Fibroblast of lung (primary cell): ENCODE measurements around the gene DYNAP. TPM values are rescaled to one million over a fixed set of nuclear protein-coding genes. Genes with fewer than 3 reads are reported as not detected.

Source experiments
- DNase-seq, 2 donors: peaks; one replicate each; pipeline versions ENCODE4 v3.0.0 to v3.0.0-alpha.2; 2010; ENCODE audit warnings: low read depth in 2 of 2
- H2AFZ ChIP-seq: 2 replicates; pipeline ENCODE4 v1.5.1; 2012; ENCODE audit warnings: low read length, control low read depth, inconsistent platforms
- H3K27ac ChIP-seq: 2 replicates; pipeline ENCODE4 v1.5.1; 2011; ENCODE audit warnings: low read length, control low read depth; ENCODE audit not compliant: insufficient read depth
- H3K27me3 ChIP-seq: 2 replicates; pipeline ENCODE4 v1.5.1; 2011; ENCODE audit warnings: mild to moderate bottlenecking, low read length; ENCODE audit not compliant: control insufficient read depth, insufficient read depth
- H3K36me3 ChIP-seq: 2 replicates; pipeline ENCODE4 v1.5.1; 2011; ENCODE audit warnings: low read length; ENCODE audit not compliant: control insufficient read depth, insufficient read depth
- H3K4me1 ChIP-seq: 2 replicates; pipeline ENCODE4 v1.5.1; 2011; ENCODE audit warnings: low read length; ENCODE audit not compliant: control insufficient read depth, insufficient read depth; ENCODE audit errors: extremely low read depth
- H3K4me2 ChIP-seq: 2 replicates; pipeline ENCODE4 v1.5.1; 2011; ENCODE audit warnings: low read length, control low read depth; ENCODE audit not compliant: insufficient read depth; ENCODE audit errors: extremely low read depth
- H3K4me3 ChIP-seq, 4 experiments: fragments of 200-600 bp in 1 of 4; sonication (generic) in 1 of 4; replicated peaks in 1 of 4; 2 replicates each; pipeline ENCODE4 v1.5.1; 2011 to 2016; ENCODE audit warnings: low read length in 4 of 4, low read depth in 3 of 4, mild to moderate bottlenecking in 3 of 4, control low read depth in 2 of 4, inconsistent platforms in 1 of 4, mixed read lengths in 1 of 4; ENCODE audit not compliant: insufficient read depth in 1 of 4; ENCODE audit errors: control extremely low read depth in 1 of 4
- H3K79me2 ChIP-seq: 2 replicates; pipeline ENCODE4 v1.5.1; 2012; ENCODE audit warnings: mild to moderate bottlenecking, low read length, inconsistent platforms; ENCODE audit not compliant: control insufficient read depth, insufficient read depth
- H3K9ac ChIP-seq: 2 replicates; pipeline ENCODE4 v1.5.1; 2011; ENCODE audit warnings: mild to moderate bottlenecking, low read length, control low read depth; ENCODE audit not compliant: insufficient read depth
- H3K9me3 ChIP-seq: 2 replicates; pipeline ENCODE4 v1.5.1; 2012; ENCODE audit warnings: low read depth, low read length; ENCODE audit not compliant: control insufficient read depth, insufficient read depth
- H4K20me1 ChIP-seq: 2 replicates; pipeline ENCODE4 v1.5.1; 2011; ENCODE audit warnings: low read length; ENCODE audit not compliant: control insufficient read depth, insufficient read depth; ENCODE audit errors: extremely low read depth
- EZH2 ChIP-seq: IDR thresholded peaks from 2 replicates; pipeline ENCODE4 v1.5.1; 2012; ENCODE audit warnings: low read length, control low read depth, mild to moderate bottlenecking; ENCODE audit errors: missing control alignments
- polyA plus RNA-seq, 2 donors: library from polyadenylated mRNA; depleted of rRNA in 1 of 2; stranded (reverse) in 1 of 2; unstranded in 1 of 2; fragments of >200 nt; gene quantifications; 2 replicates each; pipeline ENCODE4 v1.2.1, GENCODE V29; 2011 to 2012; ENCODE audit warnings: missing spikeins in 1 of 2
- total RNA-seq: library from RNA; depleted of rRNA; stranded (reverse); fragments of >200 nt; gene quantifications from 2 replicates; pipeline ENCODE4 v1.2.1, GENCODE V29; 2014
- TF ChIP-seq, protein P1 (sequence below), 2 donors: IDR thresholded peaks in 1 of 2; conservative IDR thresholded peaks in 1 of 2; 1 replicate in 1 of 2; 2 replicates in 1 of 2; pipeline ENCODE4 v1.5.1; 2011 to 2012; ENCODE audit warnings: low read length in 2 of 2, control low read depth in 1 of 2, inconsistent platforms in 1 of 2, low read depth in 1 of 2, mild to moderate bottlenecking in 1 of 2

DYNAP gene
- total and polyA plus RNA-seq, 2 donors (not counting 1 experiment from before 2014, with no cell fraction given), result not detected

DNA sequence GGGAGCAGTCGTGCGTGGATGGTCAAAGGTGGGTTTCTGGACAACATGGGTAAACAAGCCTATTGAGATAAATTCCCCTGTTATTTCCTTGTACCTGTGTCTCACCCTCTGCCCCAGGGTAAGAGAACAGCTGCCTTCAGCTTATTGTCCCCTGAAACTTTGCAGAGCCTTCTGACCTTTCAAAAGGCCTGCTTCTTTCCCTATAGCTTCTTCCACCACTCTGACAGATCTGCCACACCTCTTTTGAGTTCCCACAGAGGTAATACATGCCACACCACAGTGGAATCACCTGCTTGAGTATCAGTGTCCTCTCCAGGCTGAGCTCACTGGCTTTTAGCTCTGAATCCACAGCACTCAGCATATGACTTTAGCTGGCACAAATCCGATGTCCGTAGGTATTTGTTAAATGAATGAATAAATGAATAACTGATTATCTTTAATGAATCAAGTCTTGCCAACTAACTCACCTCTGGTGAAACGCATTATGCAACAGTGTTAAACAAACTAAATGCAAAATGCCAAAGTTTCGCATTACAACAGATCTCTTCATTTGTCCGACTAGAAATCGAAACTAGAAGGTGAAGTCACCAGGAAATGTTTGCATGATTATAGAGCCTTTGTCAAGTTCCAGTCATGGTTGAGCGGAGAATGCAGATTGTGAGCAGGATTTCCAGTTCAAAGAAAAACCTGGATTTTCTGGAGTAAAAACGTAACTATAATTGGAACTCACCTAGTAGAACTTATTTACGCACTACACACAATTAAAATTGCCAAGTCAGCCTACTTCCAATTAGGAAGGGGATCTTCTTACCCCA, 16.4 kb downstream of the DYNAP start:
- H3K27me3 ChIP-seq, result no peaks in the 10 kb centered on the region
- DNase-seq, result peak in 1 of 2 donors; percentile 53
- no peak overlapping the region for H3K4me2 ChIP-seq
- H3K9ac ChIP-seq, result no peak overlapping the region
- peak overlapping the region in 1 of 4 experiments; percentile 8 for H3K4me3 ChIP-seq
- no peaks in the 10 kb centered on the region for H3K79me2 ChIP-seq
- no peak overlapping the region for H2AFZ ChIP-seq
- no peaks in the 10 kb centered on the region for H3K4me1 ChIP-seq
- H4K20me1 ChIP-seq, result no peaks in the 10 kb centered on the region
- no peak overlapping the region for H3K27ac ChIP-seq
- H3K36me3 ChIP-seq, result no peaks in the 10 kb centered on the region
- TF ChIP-seq, protein P1, sequence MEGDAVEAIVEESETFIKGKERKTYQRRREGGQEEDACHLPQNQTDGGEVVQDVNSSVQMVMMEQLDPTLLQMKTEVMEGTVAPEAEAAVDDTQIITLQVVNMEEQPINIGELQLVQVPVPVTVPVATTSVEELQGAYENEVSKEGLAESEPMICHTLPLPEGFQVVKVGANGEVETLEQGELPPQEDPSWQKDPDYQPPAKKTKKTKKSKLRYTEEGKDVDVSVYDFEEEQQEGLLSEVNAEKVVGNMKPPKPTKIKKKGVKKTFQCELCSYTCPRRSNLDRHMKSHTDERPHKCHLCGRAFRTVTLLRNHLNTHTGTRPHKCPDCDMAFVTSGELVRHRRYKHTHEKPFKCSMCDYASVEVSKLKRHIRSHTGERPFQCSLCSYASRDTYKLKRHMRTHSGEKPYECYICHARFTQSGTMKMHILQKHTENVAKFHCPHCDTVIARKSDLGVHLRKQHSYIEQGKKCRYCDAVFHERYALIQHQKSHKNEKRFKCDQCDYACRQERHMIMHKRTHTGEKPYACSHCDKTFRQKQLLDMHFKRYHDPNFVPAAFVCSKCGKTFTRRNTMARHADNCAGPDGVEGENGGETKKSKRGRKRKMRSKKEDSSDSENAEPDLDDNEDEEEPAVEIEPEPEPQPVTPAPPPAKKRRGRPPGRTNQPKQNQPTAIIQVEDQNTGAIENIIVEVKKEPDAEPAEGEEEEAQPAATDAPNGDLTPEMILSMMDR (conservative IDR thresholded peaks at IDR 0.05 in 1 of 2, IDR thresholded peaks at IDR 0.05 in 1 of 2; ENCODE audit: low read depth in 1 of 2, low read length in 2 of 2), result no peak
- no peak for TF ChIP-seq EZH2
- no peaks in the 10 kb centered on the region for H3K9me3 ChIP-seq

DNA sequence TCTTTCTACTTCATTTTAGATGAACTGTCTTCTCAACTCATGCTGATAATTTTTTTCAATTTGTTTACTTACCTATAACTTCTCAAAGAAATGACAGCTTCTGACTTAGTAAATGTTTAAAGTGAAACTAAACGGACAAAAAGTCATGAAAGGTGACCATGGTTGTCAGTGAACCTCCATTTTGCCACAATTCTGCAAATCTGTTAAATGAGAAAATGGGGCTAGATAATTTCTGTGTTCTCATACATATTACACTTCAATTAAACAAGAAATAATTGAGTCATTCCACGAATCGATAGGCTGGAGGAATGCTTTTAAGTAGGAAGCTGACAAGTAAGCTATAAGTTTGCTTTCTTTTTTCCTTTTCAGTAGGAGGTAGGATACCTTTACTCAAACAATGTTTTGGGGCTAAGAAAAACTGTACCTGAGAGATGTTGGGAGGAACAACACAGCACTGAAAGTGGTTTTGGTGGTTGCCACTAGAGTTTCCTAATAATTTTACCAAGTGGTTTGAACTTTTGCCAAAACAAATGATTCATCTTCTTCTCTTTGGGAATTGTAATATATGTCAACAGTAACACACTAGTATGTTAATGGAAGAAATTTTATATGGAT, 17.1 kb downstream of the DYNAP start:
- H3K4me2 ChIP-seq, result peak overlapping the region; percentile 64
- H3K27ac ChIP-seq, result no peak overlapping the region
- H3K27me3 ChIP-seq, result no peaks in the 10 kb centered on the region
- H2AFZ ChIP-seq, result no peak overlapping the region
- H4K20me1 ChIP-seq, result no peaks in the 10 kb centered on the region
- no peaks in the 10 kb centered on the region for H3K9me3 ChIP-seq
- DNase-seq, result peak; percentile 23 to 51
- no peaks in the 10 kb centered on the region for H3K4me1 ChIP-seq
- peak overlapping the region in 1 of 4 experiments; percentile 8 for H3K4me3 ChIP-seq
- TF ChIP-seq, protein P1 (conservative IDR thresholded peaks at IDR 0.05 in 1 of 2, IDR thresholded peaks at IDR 0.05 in 1 of 2; ENCODE audit: low read depth in 1 of 2, low read length in 2 of 2), result no peak
- TF ChIP-seq EZH2, result no peak
- H3K36me3 ChIP-seq, result no peaks in the 10 kb centered on the region
- no peak overlapping the region for H3K9ac ChIP-seq
- no peaks in the 10 kb centered on the region for H3K79me2 ChIP-seq

DNA sequence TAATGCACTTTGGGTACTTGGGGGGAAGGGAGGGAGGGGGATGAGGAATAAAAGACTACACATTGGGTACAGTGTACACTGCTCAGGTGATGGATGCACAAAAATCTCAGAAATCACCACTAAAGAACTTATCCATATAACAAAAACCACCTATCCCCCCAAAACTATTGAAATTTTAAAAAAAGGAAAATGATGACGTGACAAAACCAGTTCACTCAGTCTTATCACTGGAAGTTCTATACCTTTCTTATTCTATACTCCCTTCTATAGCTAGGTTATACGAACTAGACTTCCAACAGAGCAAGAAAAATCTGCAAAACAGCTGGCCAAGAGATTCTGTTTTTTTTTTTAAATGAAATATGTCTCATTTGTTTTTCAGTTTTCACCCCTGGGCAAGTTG, 20.8 kb downstream of the DYNAP start:
- Histone ChIP-seq H3K4me2 (no peak overlapping the region), H3K27me3 (no peaks in the 10 kb centered on the region), H3K27ac (no peak overlapping the region), H3K79me2 (no peaks in the 10 kb centered on the region), H3K9me3 (no peaks in the 10 kb centered on the region), H2AFZ (no peak overlapping the region), H3K4me1 (no peaks in the 10 kb centered on the region), H3K4me3 (no peak overlapping the region), H4K20me1 (no peaks in the 10 kb centered on the region), H3K9ac (no peak overlapping the region), H3K36me3 (no peaks in the 10 kb centered on the region)
- no peak for DNase-seq
- TF ChIP-seq, protein P1 (conservative IDR thresholded peaks at IDR 0.05 in 1 of 2, IDR thresholded peaks at IDR 0.05 in 1 of 2; ENCODE audit: low read depth in 1 of 2, low read length in 2 of 2), result no peak
- TF ChIP-seq EZH2, result no peak
